Activated CD4-positive, alpha-beta T cell treated with anti-CD3 and anti-CD28 coated beads, Interleukin-2, amount 10 ng/mL, durations not matched to agents 7 days and 5 days (primary cell): Measurements from ENCODE around the gene CFAP97D1. TPM values are rescaled to one million over a fixed set of nuclear protein-coding genes. Genes with fewer than 3 reads are reported as not detected.

ENCODE experiments used
- CTCF ChIA-PET: fragments of 350-600 bp; sonication (Branson Sonifier 250); formaldehyde crosslinking; loops from one replicate; lab custom pipeline; 2021; ENCODE audit warnings: antibody characterized with exemption; lab: Charles Lee
- POLR2A ChIA-PET: fragments of 350-600 bp; sonication (Branson Sonifier 250); formaldehyde crosslinking; loops from one replicate; lab custom pipeline; 2021; ENCODE audit warnings: antibody characterized with exemption; lab: Charles Lee
- DNase-seq: peaks from one replicate; pipeline ENCODE4 v3.0.0-alpha.2; 2020
- H3K27ac Mint-ChIP-seq: one replicate; pipeline ENCODE4 v1.8.0; 2021; ENCODE audit warnings: mild to moderate bottlenecking, moderate library complexity, mixed read lengths
- H3K27me3 Mint-ChIP-seq: one replicate; pipeline ENCODE4 v1.8.0; 2021; ENCODE audit warnings: mixed read lengths
- H3K36me3 Mint-ChIP-seq: one replicate; pipeline ENCODE4 v1.8.0; 2021; ENCODE audit warnings: low read depth, mixed read lengths
- H3K4me1 Mint-ChIP-seq: one replicate; pipeline ENCODE4 v1.8.0; 2021; ENCODE audit warnings: mixed read lengths
- H3K4me3 Mint-ChIP-seq: one replicate; pipeline ENCODE4 v1.8.0; 2021; ENCODE audit warnings: mild to moderate bottlenecking, moderate library complexity, mixed read lengths
- H3K9me3 Mint-ChIP-seq: one replicate; pipeline ENCODE4 v1.8.0; 2021; ENCODE audit warnings: mixed read lengths
- total RNA-seq, 2 experiments: library from RNA; stranded (reverse); gene quantifications; one replicate each; pipeline ENCODE4 v1.2.3, GENCODE V29; 2021

CFAP97D1 gene
- total RNA-seq, 2 experiments from 2014 or later: not detected

DNA sequence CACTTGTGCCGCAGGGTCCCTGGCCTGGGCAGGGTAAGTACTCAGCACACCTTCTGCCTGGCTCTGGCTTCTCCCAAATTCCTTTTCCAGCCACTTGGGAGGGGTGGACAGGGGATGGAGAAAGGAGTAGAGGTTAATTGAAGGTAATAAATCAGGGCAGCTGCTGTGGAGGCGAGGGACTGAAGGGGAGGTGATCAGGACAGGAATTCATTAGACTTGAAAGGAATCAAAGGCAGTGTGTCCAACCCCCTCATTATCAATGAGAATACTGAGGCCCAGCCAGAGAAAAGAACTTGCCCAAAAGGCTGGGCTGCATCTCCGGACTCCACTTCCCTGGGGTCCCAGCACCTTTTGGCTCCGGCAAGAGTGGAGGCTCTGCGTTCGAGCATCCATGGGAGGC lies 24.0 kb upstream of the CFAP97D1 start:
- H3K27ac Mint-ChIP-seq: no peak overlapping the region
- peaks cover 8% of the 10 kb centered on the region for H3K4me1 Mint-ChIP-seq
- no peaks in the 10 kb centered on the region for H3K9me3 Mint-ChIP-seq
- CTCF ChIA-PET: interaction anchor here (0.5 to 8.9 kb wide), 4 partner anchors 12 to 1954 kb away, joined by 3 to 135 read pairs (median 4); no protein-coding TSS in a partner anchor
- DNase-seq: no peak
- H3K27me3 Mint-ChIP-seq: peaks cover 45% of the 10 kb centered on the region
- H3K36me3 Mint-ChIP-seq: no peaks in the 10 kb centered on the region
- H3K4me3 Mint-ChIP-seq: no peak overlapping the region
- POLR2A ChIA-PET: no interaction called here

DNA sequence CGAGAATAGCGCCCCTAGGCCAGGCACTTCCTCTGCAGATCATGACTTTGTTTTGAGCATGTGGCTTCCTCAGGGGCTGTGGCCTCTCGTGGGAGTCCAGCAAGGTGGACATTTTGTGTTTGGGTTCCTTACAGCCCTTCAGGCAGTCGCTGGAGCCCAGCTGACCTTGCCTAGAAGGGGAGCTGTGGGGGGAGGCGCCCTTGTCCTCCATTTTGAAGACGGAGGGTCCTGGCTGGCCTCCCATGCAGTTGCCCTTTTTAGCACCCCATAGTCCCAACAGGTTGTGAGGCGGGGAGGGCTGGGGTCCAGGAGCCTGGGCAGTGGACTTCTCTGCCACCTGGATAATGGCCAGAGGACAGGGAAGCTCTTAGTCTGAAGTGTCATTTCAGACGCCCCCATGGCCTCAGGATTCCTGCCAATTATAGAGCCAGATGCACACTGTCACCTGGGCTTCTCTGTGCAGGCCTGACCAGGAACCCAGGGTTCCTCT lies 23.0 kb upstream of the CFAP97D1 start:
- Mint-ChIP-seq H3K27ac (no peak overlapping the region), H3K4me3 (no peak overlapping the region), H3K27me3 (peaks cover 40% of the 10 kb centered on the region), H3K36me3 (no peaks in the 10 kb centered on the region), H3K4me1 (peaks cover 8% of the 10 kb centered on the region), H3K9me3 (no peaks in the 10 kb centered on the region)
- ChIA-PET POLR2A (no interaction called here), CTCF (interaction anchor here (3.4 to 8.9 kb wide), 2 partner anchors 43 to 60 kb away, joined by 13 to 135 read pairs; no protein-coding TSS in a partner anchor)
- DNase-seq: no peak

DNA sequence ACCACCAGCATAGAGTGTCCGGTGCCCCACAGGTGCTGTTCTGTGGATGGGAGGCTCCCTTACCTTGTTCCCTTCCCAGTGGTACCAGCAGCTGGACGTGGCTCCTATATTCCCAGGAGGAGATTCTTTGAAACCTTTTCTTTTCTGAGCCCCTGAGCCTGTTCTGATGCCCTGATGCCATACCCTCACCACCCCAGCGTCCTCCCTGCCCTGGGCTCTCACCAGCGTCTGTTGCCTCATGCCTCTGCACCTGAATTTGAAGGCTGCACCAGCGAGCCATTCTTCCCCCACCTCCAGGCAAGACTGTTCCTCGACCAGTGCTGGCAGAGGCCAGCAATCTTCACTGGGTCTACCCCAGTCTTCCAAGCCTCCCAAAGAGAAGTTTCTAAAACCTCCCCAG lies 22.1 kb upstream of the CFAP97D1 start:
- ChIA-PET POLR2A (interaction anchor here (0.5 kb wide), 1 partner anchor 76 kb away, joined by 3 read pairs; no protein-coding TSS in a partner anchor), CTCF (interaction anchor here (1.0 to 8.9 kb wide), 3 partner anchors 11 to 61 kb away, joined by 3 to 135 read pairs (median 13); no protein-coding TSS in a partner anchor)
- H3K36me3 Mint-ChIP-seq: no peaks in the 10 kb centered on the region
- no peak overlapping the region for H3K27ac Mint-ChIP-seq
- peaks cover 7% of the 10 kb centered on the region for H3K4me1 Mint-ChIP-seq
- no peak overlapping the region for H3K4me3 Mint-ChIP-seq
- no peaks in the 10 kb centered on the region for H3K9me3 Mint-ChIP-seq
- no peak for DNase-seq
- H3K27me3 Mint-ChIP-seq: peaks cover 33% of the 10 kb centered on the region

DNA sequence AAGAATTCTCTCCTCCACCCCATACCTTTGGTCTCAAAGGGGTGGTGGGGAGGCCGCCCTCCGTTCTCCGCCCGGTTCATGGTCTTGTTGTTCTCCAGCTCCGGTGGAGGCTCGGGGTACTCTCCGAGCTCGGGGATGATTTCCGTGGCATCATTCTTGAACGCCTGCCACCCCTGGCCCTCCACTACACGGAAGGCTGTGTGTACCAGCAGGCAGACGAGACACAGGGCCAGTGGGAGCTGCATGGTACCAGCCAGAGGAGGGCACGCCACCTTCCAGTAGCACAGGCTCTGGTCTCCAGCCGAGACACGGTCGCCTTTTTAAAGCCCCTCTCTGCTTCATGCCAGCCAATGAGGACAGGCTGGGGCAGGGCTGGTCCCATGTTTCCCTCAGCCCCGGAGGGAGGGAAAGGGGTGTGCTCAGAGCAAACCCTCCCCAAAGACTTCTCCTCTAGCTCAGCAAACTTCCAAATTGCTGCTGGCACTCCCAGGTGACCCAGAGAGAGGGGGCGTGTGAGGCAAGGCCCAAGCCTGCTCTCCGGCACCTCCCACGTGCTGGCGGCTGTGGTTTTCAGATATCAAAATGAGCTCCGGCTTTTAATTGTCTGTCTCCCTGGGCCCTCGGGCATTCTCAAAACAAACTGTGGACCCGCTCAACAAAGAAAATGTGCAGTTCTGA lies 21.6 kb upstream of the CFAP97D1 start, which contains the start of gene SOST:
Gene SOST, minus strand, starts transcription at position 295 of the 678 bp plus-strand sequence. Its CDS starts 50 bp downstream, at position 245.
- peaks cover 3% of the 10 kb centered on the region for H3K4me1 Mint-ChIP-seq
- ChIA-PET CTCF (interaction anchor here (1.0 to 8.9 kb wide), 4 partner anchors 11 to 182 kb away, joined by 3 to 135 read pairs (median 8); no protein-coding TSS in a partner anchor), POLR2A (interaction anchor here (0.5 kb wide), 1 partner anchor 76 kb away, joined by 3 read pairs; no protein-coding TSS in a partner anchor)
- no peak within 1 kb of the TSS for H3K4me3 Mint-ChIP-seq
- H3K36me3 Mint-ChIP-seq: no peaks in the 10 kb centered on the region
- H3K27me3 Mint-ChIP-seq: peaks cover 28% of the 10 kb centered on the region
- no peak for DNase-seq
- H3K27ac Mint-ChIP-seq: no peak within 1 kb of the TSS
- no peaks in the 10 kb centered on the region for H3K9me3 Mint-ChIP-seq

DNA sequence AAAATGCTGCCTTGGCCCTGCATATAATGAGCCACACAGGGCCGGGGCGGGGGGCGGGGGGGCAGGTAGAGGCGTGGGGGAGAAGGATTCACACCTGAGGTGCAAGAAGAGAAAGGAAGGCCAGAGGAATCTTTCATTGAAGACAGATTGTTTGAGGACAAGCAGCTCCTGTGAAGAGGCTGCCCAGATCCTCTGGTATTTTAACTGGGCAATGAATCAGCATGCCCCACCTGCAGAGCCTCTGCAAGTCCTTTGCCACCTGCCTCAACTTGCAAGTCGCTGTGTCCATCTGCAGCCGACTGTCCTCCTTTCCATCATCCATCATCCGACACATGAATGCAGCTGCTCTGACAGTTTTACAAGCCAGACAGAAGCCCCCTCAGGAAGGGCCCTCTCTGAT lies 20.4 kb upstream of the CFAP97D1 start:
- ChIA-PET CTCF (interaction anchor here (0.6 to 8.9 kb wide), 8 partner anchors 10 to 184 kb away, joined by 3 to 135 read pairs (median 4); no protein-coding TSS in a partner anchor), POLR2A (no interaction called here)
- Mint-ChIP-seq H3K36me3 (no peaks in the 10 kb centered on the region), H3K4me1 (peaks cover 3% of the 10 kb centered on the region), H3K9me3 (no peaks in the 10 kb centered on the region), H3K27me3 (peaks cover 20% of the 10 kb centered on the region), H3K27ac (no peak overlapping the region), H3K4me3 (no peak overlapping the region)
- DNase-seq: no peak

DNA sequence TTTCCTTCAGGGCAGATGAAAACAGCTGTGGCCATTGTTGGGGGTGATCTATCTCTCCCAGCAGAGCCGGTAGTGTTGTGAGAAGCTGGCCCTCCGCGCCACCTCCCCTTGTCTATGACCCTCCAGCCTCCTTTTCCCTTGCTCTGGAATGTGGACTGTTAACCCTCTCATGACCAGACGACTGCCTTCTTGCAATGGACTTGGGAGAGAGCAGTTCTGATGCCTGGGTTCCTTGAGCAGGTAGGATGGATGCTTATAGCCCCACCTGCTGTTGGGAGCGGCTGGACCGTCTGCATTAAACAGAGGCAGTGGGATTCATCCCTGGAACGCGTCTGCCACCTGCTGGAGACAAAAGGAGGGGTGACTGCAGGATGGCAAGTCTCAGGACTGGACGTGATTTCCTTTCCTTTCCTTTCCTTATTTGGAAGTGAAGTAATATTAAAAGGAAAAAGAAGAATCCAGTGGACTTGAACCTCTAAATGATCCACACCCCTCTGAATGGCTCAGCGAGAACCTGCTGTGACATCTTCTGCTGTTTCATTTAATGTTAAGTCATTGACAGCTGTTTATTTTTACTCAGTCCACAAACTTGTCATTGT lies 19.9 kb upstream of the CFAP97D1 start:
- ChIA-PET POLR2A (interaction anchor here (0.5 kb wide), 1 partner anchor 67 kb away, joined by 4 read pairs; no protein-coding TSS in a partner anchor), CTCF (interaction anchor here (0.6 to 8.9 kb wide), 13 partner anchors 11 to 1014 kb away, joined by 3 to 135 read pairs (median 4); no protein-coding TSS in a partner anchor)
- DNase-seq: peak; percentile 94
- Mint-ChIP-seq H3K27ac (no peak overlapping the region), H3K4me1 (peaks cover 3% of the 10 kb centered on the region), H3K9me3 (no peaks in the 10 kb centered on the region), H3K36me3 (no peaks in the 10 kb centered on the region), H3K4me3 (no peak overlapping the region), H3K27me3 (peaks cover 23% of the 10 kb centered on the region)

DNA sequence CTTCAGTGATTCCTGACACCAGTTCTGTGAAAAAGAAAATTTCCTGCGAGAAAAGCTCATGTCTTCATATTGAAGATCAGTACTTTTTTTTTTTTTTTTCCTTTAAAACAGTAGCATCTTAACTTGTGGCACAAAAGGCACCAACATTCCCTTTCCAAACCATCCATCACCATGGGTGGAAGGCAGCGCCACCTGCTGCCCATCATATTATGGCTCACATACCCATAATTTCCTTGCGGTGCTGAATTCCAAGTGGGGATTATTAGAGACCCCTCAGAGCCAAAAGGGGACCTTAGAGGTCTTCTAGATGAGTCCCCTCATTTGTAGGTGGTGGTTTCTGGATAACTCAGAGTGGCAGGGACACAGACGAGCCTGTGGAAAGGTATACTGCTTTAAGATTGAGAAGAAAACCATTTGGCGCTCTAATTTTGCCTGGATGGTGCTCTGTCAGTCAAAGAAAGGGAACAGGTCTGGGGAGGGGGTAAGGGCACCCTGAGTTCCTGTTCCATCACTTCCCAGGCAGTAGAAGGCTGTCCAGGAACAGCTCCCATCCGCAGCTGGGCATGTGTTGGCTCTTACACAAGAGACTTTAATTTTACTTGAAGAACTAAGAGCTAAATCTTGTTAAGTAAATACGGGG lies 13.7 kb upstream of the CFAP97D1 start:
- H3K36me3 Mint-ChIP-seq: no peaks in the 10 kb centered on the region

DNA sequence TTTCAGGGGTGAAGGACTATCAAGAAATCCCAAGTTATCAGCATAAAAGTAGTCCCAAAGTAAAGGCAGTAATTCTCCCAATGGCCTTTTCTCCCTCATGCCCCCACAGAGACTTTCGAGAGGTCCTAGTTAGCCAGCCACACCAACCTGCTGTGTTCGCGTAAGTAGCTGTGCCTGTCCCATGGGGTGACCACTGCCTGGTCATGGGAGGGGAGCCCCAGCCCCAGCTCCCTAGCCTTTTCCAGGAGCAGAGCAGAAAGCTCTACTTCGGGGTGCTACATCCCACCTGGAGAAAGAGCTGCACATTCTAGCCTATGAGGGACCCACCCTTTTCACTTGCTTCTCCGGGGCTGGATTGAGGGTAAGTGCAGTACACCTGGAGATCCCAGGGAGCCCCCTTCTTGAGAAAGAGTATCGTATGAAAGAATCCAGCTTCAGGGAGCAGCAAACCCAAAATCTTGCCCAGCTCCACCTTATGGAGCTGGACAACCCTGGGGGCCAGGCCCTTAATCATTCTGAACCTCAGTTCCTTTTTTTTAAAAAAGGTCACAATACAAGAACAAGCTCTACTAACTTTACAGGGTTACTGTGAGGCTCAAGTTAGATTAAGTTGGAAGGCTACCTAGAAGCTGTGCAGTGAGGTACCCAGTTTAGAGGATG lies 13.1 kb upstream of the CFAP97D1 start:
- Mint-ChIP-seq H3K4me1 (no peaks in the 10 kb centered on the region), H3K9me3 (no peaks in the 10 kb centered on the region), H3K27me3 (peaks cover 7% of the 10 kb centered on the region), H3K36me3 (no peaks in the 10 kb centered on the region), H3K27ac (no peak overlapping the region), H3K4me3 (no peak overlapping the region)
- POLR2A ChIA-PET: no interaction called here
- CTCF ChIA-PET: interaction anchor here (0.9 to 2.9 kb wide), 9 partner anchors 8 to 190 kb away, joined by 3 to 12 read pairs (median 4); no protein-coding TSS in a partner anchor
- DNase-seq: no peak

More for the DNA sequence above, 13.7 kb upstream of the CFAP97D1 start:
- peak; percentile 57 for DNase-seq
- POLR2A ChIA-PET: no interaction called here
- Mint-ChIP-seq H3K4me3 (no peak overlapping the region), H3K27ac (no peak overlapping the region), H3K27me3 (peaks cover 7% of the 10 kb centered on the region), H3K9me3 (no peaks in the 10 kb centered on the region), H3K4me1 (no peaks in the 10 kb centered on the region)
- CTCF ChIA-PET: interaction anchor here (0.7 to 2.9 kb wide), 13 partner anchors 8 to 190 kb away, joined by 3 to 12 read pairs (median 4); no protein-coding TSS in a partner anchor

DNA sequence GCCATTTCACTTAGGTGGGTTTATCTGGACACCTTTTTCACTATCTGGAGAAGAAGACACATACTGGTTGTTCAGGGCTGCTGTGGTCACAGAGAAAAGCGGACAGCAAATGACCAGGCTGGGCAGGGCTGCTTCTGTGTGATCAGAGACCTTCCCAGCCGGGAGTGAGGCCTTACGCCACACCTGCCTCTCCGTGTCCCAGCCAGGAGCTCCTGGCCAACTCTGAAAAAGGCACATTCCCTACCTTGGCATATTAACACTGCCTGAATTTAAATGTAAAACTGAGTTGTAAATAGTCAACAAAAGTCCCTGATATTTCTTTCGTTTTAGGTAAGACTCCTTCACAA lies 12.5 kb upstream of the CFAP97D1 start:
- Mint-ChIP-seq H3K36me3 (no peaks in the 10 kb centered on the region), H3K27ac (no peak overlapping the region), H3K4me3 (no peak overlapping the region), H3K27me3 (peaks cover 7% of the 10 kb centered on the region), H3K4me1 (no peaks in the 10 kb centered on the region), H3K9me3 (no peaks in the 10 kb centered on the region)
- ChIA-PET CTCF (interaction anchor here (0.6 to 2.9 kb wide), 9 partner anchors 12 to 553 kb away, joined by 3 to 12 read pairs (median 4); no protein-coding TSS in a partner anchor), POLR2A (no interaction called here)
- DNase-seq: no peak

DNA sequence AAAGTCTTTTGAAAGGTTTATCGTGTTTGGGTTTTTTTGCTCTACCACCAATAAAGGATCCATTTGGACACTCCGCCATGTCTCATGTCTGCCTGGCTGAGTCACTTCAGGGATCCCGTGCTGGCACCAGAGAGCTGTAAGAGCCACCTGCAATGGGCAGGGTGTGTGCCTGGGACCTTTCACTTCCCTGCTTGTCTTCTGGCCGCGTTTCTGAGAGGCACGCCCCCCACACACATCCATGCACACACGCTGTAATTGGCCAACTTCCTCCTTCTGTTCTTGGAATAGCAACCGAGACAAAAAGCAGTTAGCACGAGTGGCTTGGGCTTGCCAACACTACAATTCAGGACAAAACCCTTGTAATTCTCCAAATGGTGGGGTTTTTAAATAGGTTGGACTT lies 11.9 kb upstream of the CFAP97D1 start:
- ChIA-PET CTCF (interaction anchor here (0.6 to 1.6 kb wide), 2 partner anchors 70 to 554 kb away, joined by 3 to 4 read pairs; no protein-coding TSS in a partner anchor), POLR2A (no interaction called here)
- H3K36me3 Mint-ChIP-seq: no peaks in the 10 kb centered on the region
- H3K9me3 Mint-ChIP-seq: no peaks in the 10 kb centered on the region
- H3K4me1 Mint-ChIP-seq: peaks cover 2% of the 10 kb centered on the region
- H3K27ac Mint-ChIP-seq: no peak overlapping the region
- H3K4me3 Mint-ChIP-seq: no peak overlapping the region
- no peak for DNase-seq
- H3K27me3 Mint-ChIP-seq: peaks cover 7% of the 10 kb centered on the region

DNA sequence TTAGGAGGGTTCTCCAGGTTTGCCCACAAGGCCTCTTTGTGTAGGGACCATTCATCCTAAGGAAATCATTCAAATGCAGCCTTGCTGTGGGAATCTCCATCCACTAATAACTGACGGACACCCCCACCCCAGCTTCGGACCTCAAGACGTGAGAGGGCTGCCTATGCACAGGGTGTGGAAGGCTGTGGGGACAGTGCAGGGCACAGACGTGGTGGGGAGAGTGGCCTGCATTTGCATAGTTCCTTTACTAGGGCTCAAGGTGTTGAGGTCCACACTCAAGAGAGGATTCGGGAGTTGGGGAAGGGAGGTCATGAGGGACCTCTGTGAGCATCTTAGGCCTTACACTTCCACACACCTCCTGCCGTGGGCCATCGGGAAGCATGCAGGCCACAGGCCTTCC lies 11.3 kb upstream of the CFAP97D1 start:
- no peak overlapping the region for H3K27ac Mint-ChIP-seq
- DNase-seq: no peak
- no peaks in the 10 kb centered on the region for H3K9me3 Mint-ChIP-seq
- peaks cover 3% of the 10 kb centered on the region for H3K36me3 Mint-ChIP-seq
- peaks cover 4% of the 10 kb centered on the region for H3K4me1 Mint-ChIP-seq
- H3K27me3 Mint-ChIP-seq: peaks cover 3% of the 10 kb centered on the region
- ChIA-PET POLR2A (no interaction called here), CTCF (interaction anchor here (1.0 to 2.3 kb wide), 2 partner anchors 11 to 77 kb away, joined by 3 to 6 read pairs; no protein-coding TSS in a partner anchor)
- no peak overlapping the region for H3K4me3 Mint-ChIP-seq

DNA sequence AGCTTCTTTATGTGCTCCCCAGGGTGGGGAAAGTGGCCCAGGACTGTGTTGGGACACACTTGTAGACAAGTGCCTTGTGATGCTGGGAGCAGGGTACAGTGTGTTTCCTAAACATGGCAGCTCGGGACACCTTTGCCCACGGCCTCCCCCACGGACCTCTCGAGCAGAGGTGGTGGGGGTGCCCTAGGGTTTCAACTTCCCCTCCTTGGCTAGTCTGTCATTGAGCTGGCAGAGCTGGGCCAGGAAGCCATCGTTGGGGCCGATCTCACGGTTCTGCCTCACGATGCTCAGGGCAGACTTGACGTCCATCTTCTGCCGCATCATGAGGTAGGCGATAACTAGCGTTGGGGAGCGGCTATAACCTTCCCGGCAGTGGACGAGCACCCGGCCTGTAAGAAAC lies 10.8 kb upstream of the CFAP97D1 start:
- POLR2A ChIA-PET: no interaction called here
- peaks cover 4% of the 10 kb centered on the region for H3K4me1 Mint-ChIP-seq
- no peaks in the 10 kb centered on the region for H3K9me3 Mint-ChIP-seq
- no peak for DNase-seq
- peaks cover 3% of the 10 kb centered on the region for H3K27me3 Mint-ChIP-seq
- no peak overlapping the region for H3K27ac Mint-ChIP-seq
- CTCF ChIA-PET: interaction anchor here (1.0 to 2.3 kb wide), 2 partner anchors 11 to 77 kb away, joined by 3 to 6 read pairs; no protein-coding TSS in a partner anchor
- no peak overlapping the region for H3K4me3 Mint-ChIP-seq
- H3K36me3 Mint-ChIP-seq: peaks cover 3% of the 10 kb centered on the region
